ENCODE results near the gene MB21D2.

DNA sequence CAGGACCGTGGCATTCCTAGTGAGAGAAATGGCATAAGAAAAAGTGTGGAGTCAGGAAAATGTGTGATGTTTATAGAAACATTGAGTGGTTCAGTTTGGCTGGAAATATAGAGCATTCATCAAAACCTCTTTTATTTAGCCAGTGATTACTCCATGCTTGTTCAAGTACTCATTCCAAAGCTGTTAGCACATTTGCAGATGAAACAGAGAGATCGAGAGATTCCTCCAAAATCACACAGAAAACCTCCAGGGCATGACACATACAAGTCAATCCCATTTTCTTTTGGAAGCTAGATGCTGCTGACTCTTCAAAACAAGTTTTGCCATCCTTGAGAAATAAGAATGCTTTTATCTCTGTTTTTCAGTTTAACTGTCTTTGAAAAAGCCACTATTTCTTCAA, 11.5 kb upstream of the MB21D2 start:
- TF ChIP-seq EZH2 (IDR thresholded peaks at IDR 0.05; ENCODE audit: low read length, unreplicated experiment) (no peak), EZH2phosphoT487 (IDR thresholded peaks at IDR 0.05; ENCODE audit: borderline replicate concordance, low read length) (no peak)
- TF ChIP-seq, protein P1, sequence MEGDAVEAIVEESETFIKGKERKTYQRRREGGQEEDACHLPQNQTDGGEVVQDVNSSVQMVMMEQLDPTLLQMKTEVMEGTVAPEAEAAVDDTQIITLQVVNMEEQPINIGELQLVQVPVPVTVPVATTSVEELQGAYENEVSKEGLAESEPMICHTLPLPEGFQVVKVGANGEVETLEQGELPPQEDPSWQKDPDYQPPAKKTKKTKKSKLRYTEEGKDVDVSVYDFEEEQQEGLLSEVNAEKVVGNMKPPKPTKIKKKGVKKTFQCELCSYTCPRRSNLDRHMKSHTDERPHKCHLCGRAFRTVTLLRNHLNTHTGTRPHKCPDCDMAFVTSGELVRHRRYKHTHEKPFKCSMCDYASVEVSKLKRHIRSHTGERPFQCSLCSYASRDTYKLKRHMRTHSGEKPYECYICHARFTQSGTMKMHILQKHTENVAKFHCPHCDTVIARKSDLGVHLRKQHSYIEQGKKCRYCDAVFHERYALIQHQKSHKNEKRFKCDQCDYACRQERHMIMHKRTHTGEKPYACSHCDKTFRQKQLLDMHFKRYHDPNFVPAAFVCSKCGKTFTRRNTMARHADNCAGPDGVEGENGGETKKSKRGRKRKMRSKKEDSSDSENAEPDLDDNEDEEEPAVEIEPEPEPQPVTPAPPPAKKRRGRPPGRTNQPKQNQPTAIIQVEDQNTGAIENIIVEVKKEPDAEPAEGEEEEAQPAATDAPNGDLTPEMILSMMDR (conservative IDR thresholded peaks at IDR 0.05; ENCODE audit: low read depth, low read length), result no peak
